Astrocyte of the hippocampus (primary cell): ENCODE measurements around the gene BRMS1L.
"Not testable (repeated sequence)": the region's sequence is repeated elsewhere in the genome, so short reads cannot be mapped to it uniquely, and the experiment has no call there.

Source experiments
- DNase-seq: peaks from one replicate; pipeline ENCODE4 v3.0.0; 2011; ENCODE audit warnings: low read depth, low spot score

Gene BRMS1L

GRCh38 chr14:35821564-35822411 is 4.3 kb upstream of the BRMS1L start:
- peak; percentile 45 for DNase-seq

- DNase-seq: no peak
These were observed 3.6 kb upstream of the BRMS1L start for GRCh38 chr14:35822501-35822900.

GRCh38 chr14:35824446-35825165 is 1.5 kb upstream of the BRMS1L start:
- not testable (repeated sequence) for DNase-seq

- DNase-seq: no peak
These were observed 245 bp upstream of the BRMS1L start for GRCh38 chr14:35825968-35826217.

- no peak for DNase-seq
These were observed 846 bp downstream of the BRMS1L start for GRCh38 chr14:35826952-35827416.

GRCh38 chr14:35827678-35828472 is 1.7 kb downstream of the BRMS1L start:
- no peak for DNase-seq

- peak; percentile 22 for DNase-seq
These were observed 3.3 kb downstream of the BRMS1L start for GRCh38 chr14:35829449-35829848.

- DNase-seq: no peak
These were observed 9.3 kb downstream of the BRMS1L start for GRCh38 chr14:35835208-35835982.

GRCh38 chr14:35841704-35842103 is 15.6 kb downstream of the BRMS1L start:
- not testable (repeated sequence) for DNase-seq

GRCh38 chr14:35842245-35842644 is 16.1 kb downstream of the BRMS1L start:
- DNase-seq: not testable (repeated sequence)

GRCh38 chr14:35844494-35844893 is 18.4 kb downstream of the BRMS1L start:
- DNase-seq: no peak

- DNase-seq: no peak
These were observed 21.5 kb downstream of the BRMS1L start for GRCh38 chr14:35847636-35848035.

GRCh38 chr14:35849122-35849521 is 23.0 kb downstream of the BRMS1L start:
- DNase-seq: no peak

GRCh38 chr14:35851823-35852222 is 25.7 kb downstream of the BRMS1L start:
- DNase-seq: no peak

GRCh38 chr14:35853225-35853624 is 27.1 kb downstream of the BRMS1L start:
- no peak for DNase-seq

- DNase-seq: no peak
These were observed 28.6 kb downstream of the BRMS1L start for GRCh38 chr14:35854696-35855270.

- DNase-seq: peak; percentile 20
These were observed 29.8 kb downstream of the BRMS1L start for GRCh38 chr14:35855876-35856481.

- peak; percentile 12 for DNase-seq
These were observed 32.5 kb downstream of the BRMS1L start for GRCh38 chr14:35858521-35859209.

- no peak for DNase-seq
These were observed 35.2 kb downstream of the BRMS1L start for GRCh38 chr14:35861204-35861868.
